Heart left ventricle (tissue), 16 donors: Measurements from ENCODE around the gene ZNF782. TPM values are rescaled to one million over a fixed set of nuclear protein-coding genes. Genes with fewer than 3 reads are reported as not detected.

ENCODE experiments used
- ATAC-seq, 4 donors: fragments of 200-7000 bp; cut with Tn5 transposase; one replicate each; pipeline ENCODE4 v1.9.1; 2020 to 2022; ENCODE audit warnings: moderate library complexity in 4 of 4, mild to moderate bottlenecking in 3 of 4, moderate number of reproducible peaks in 1 of 4
- DNase-seq, 5 donors: peaks; one replicate each; pipeline ENCODE4 v3.0.0-alpha.2; 2020
- H3K27ac ChIP-seq, 12 donors: fragments of 200-600 bp; sonication (generic) in 4 of 12; one replicate each; pipeline versions ENCODE4 v1.5.0 to v1.8.0; 2016 to 2022; ENCODE audit warnings: mild to moderate bottlenecking in 2 of 12
- H3K27me3 ChIP-seq, 9 donors: fragments of 200-600 bp; sonication (generic) in 2 of 9; one replicate each; pipeline versions ENCODE4 v1.5.1 to v1.8.0; 2016 to 2022; ENCODE audit warnings: mild to moderate bottlenecking in 3 of 9
- H3K36me3 ChIP-seq, 9 donors: fragments of 200-600 bp; sonication (generic) in 2 of 9; one replicate each; pipeline versions ENCODE4 v1.5.0 to v1.8.0; 2018 to 2022; ENCODE audit warnings: mild to moderate bottlenecking in 2 of 9
- H3K4me1 ChIP-seq, 12 donors: fragments of 200-600 bp; sonication (generic) in 4 of 12; one replicate each; pipeline versions ENCODE4 v1.5.0 to v1.8.0; 2016 to 2022; ENCODE audit warnings: mild to moderate bottlenecking in 3 of 12
- H3K4me3 ChIP-seq, 12 donors: fragments of 200-600 bp; sonication (generic) in 4 of 12; one replicate each; pipeline versions ENCODE4 v1.5.0 to v1.8.0; 2017 to 2022; ENCODE audit warnings: mild to moderate bottlenecking in 9 of 12, moderate library complexity in 4 of 12
- H3K9me3 ChIP-seq, 12 donors: fragments of 200-600 bp; sonication (generic) in 4 of 12; one replicate each; pipeline versions ENCODE4 v1.5.0 to v1.8.0; 2016 to 2022; ENCODE audit warnings: mild to moderate bottlenecking in 1 of 12
- CTCF ChIP-seq, 12 donors: fragments of 200-600 bp; sonication (generic) in 4 of 12; IDR thresholded peaks; one replicate each; pipeline versions ENCODE4 v1.5.0 to v1.8.0; 2018 to 2022; ENCODE audit warnings: antibody characterized with exemption in 12 of 12, mild to moderate bottlenecking in 5 of 12
- POLR2A ChIP-seq, 2 donors: fragments of 450-650 bp; IDR thresholded peaks; one replicate each; pipeline ENCODE4 v1.6.1; 2017; ENCODE audit warnings: antibody characterized with exemption in 2 of 2, mild to moderate bottlenecking in 2 of 2, moderate library complexity in 2 of 2
- WGBS, 4 donors: extraction: QIAGEN DNeasy Blood & Tissue Kit in 2 of 4; methylation state at CpG; one replicate each; pipeline versions ENCODE4 v1.1.5 to v1.1.7; 2013 to 2018; 5-methylcytosine and 5-hydroxymethylcytosine counted together
- intact Hi-C, 10 donors: fragments of 100-400 bp; cut with DNase I; formaldehyde crosslinking; loops; one replicate each; pipeline versions ENCODE4 v1.11.1 to v1.14.2; 2022
- polyA plus RNA-seq, 2 donors: library from polyadenylated mRNA; stranded (reverse); fragments of 200-250 nt; gene quantifications; one replicate each; pipeline ENCODE4 v1.2.3, GENCODE V29; 2013
- total RNA-seq, 9 donors: library from RNA; depleted of rRNA in 2 of 9; stranded (reverse); fragments of >200 nt in 2 of 9; fragmentation: NEBNext Ultra II Directional in 3 of 9; extraction: Animal tissue kit (Norgen Biotek cat#: 25700) in 3 of 9; gene quantifications; one replicate each; pipeline versions ENCODE4 v1.1.0 to v1.2.4, GENCODE V29; 2016 to 2023
- donor health status: ischemic (EF 13 %, LVEDD 7.1; RV severe dilation, severe dysfunction).
- donor health status: healthy with polysubstance abuse.
- donor health status: DM: no; HTN: yes; CAD: no.
- donor health status: DM: no; HTN: no; CAD: no.
- donor health status: ischemic (EF 25% LVEDD 6.9; RV normal size, moderate dysfunction).
- donor health status: ischemic (EF 25% LVEDD 5.7; RV mildly dilated, moderate dysfunction).
- donor health status: healthy.
- donor health status: DM: yes; HTN: yes; CAD: no.
- donor health status: ischemic (EF 35%, LVEDD 5.7; RV mildly dilated, moderate dysfunction).
- donor health status: nonischemic (EF 11% LVEDD 7.7; RV severe dilation, severe dysfunction).
- donor health status: DM: yes; HTN: yes; CAD: no.
- donor health status: PGD.
- donor health status: ischemic (EF 29% LVEDD 5.4; RV normal size, mild dysfunction).
- donor health status: nonischemic (EF 23%, LVEDD 6.1; RV moderate dilation, normal function).

The ZNF782 gene
- total and polyA plus RNA-seq, 11 donors: 0.84 to 4.4 (median 2.8) TPM

GRCh38 chr9:96854651-96855273 is 448 bp upstream of the ZNF782 start:
- Histone ChIP-seq H3K27ac (peak overlapping the region in 7 of 12 donors; percentile 45 to 90 (median 82)), H3K4me1 (peaks cover 0 to 30% (median 15%) of the 10 kb centered on the region in 12 donors), H3K9me3 (no peaks in the 10 kb centered on the region), H3K27me3 (no peaks in the 10 kb centered on the region), H3K36me3 (no peaks in the 10 kb centered on the region), H3K4me3 (peak overlapping the region; percentile 58 to 94 (median 78))
- ATAC-seq: no peak
- no peak for TF ChIP-seq POLR2A (IDR thresholded peaks at IDR 0.05)
- no peak for TF ChIP-seq CTCF (IDR thresholded peaks at IDR 0.05)
- 14 to 15% (median 14%) methylated on average over 16 of the region's 16 CpGs for WGBS, 4 donors
- intact Hi-C loops: loop anchor here in 8 of 10 donors (5.0 to 10.0 kb wide), 8 partner anchors 77 to 760 kb away; partner anchors contain the start of gene ZNF510 (in 1 of the 8)
- no peak for DNase-seq

GRCh38 chr9:96852676-96853075 is 1.6 kb downstream of the ZNF782 start:
- intact Hi-C loops: loop anchor here in 2 of 10 donors (5.0 to 10.0 kb wide), 3 partner anchors 75 to 762 kb away; partner anchors contain the start of gene ZNF510 (in 1 of the 2)
- 82 to 89% (median 84%) methylated on average over 4 of the region's 4 CpGs for WGBS, 4 donors
- no peak for DNase-seq
- Histone ChIP-seq H3K27ac (no peak overlapping the region), H3K9me3 (peaks cover 0 to 16% (median 0%) of the 10 kb centered on the region in 12 donors), H3K36me3 (no peaks in the 10 kb centered on the region), H3K27me3 (no peaks in the 10 kb centered on the region), H3K4me3 (peak overlapping the region in 2 of 12 donors; percentile 73 to 78), H3K4me1 (peaks cover 0 to 32% (median 15%) of the 10 kb centered on the region in 12 donors)
- TF ChIP-seq POLR2A (IDR thresholded peaks at IDR 0.05) (no peak), CTCF (IDR thresholded peaks at IDR 0.05) (no peak)
- ATAC-seq: no peak

DNA sequence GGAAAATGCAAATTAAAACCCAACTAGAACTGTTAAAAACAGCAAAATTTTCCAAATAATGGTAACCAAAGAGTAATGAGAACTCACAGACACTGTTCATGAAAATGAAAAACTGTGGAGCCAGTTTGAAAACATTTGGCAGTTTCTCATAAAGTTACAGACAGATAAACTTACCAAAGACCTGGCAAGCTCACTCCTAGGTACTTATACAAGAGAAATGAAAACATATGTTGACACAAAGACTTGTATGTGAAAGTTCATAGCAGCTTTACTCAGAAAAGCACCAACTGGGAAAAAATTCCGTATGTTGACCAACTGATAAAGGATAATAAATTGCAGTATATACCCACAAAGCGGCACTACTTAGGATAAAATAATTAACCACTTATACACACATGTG is 10.3 kb downstream of the ZNF782 start:
- WGBS, 4 donors: 63 to 97% (median 90%) methylated on average over 2 of the region's 2 CpGs
- Histone ChIP-seq H3K4me1 (peaks cover 0 to 7% (median 0%) of the 10 kb centered on the region in 12 donors), H3K9me3 (peaks cover 0 to 25% (median 0%) of the 10 kb centered on the region in 12 donors), H3K27ac (no peak overlapping the region), H3K4me3 (no peak overlapping the region), H3K27me3 (no peaks in the 10 kb centered on the region), H3K36me3 (peaks cover 0 to 29% (median 16%) of the 10 kb centered on the region in 9 donors)
- ATAC-seq (no peak), DNase-seq (no peak)
- intact Hi-C loops: no loop called here
- TF ChIP-seq POLR2A (IDR thresholded peaks at IDR 0.05) (no peak), CTCF (IDR thresholded peaks at IDR 0.05) (no peak)

- peaks cover 12 to 80% (median 33%) of the 10 kb centered on the region in 9 donors for H3K36me3 ChIP-seq
- H3K4me3 ChIP-seq: no peak overlapping the region
- intact Hi-C loops: loop anchor here in 2 of 10 donors (10.0 kb wide), 2 partner anchors 54 to 64 kb away; no protein-coding TSS in a partner anchor
- no peak overlapping the region for H3K27ac ChIP-seq
- no peaks in the 10 kb centered on the region for H3K4me1 ChIP-seq
- peaks cover 8 to 100% (median 98%) of the 10 kb centered on the region in 12 donors for H3K9me3 ChIP-seq
- no peak for ATAC-seq
- 94 to 99% (median 98%) methylated on average over 6 of the region's 6 CpGs for WGBS, 4 donors
- DNase-seq: no peak
- TF ChIP-seq POLR2A (IDR thresholded peaks at IDR 0.05): no peak
- no peak for TF ChIP-seq CTCF (IDR thresholded peaks at IDR 0.05)
- no peaks in the 10 kb centered on the region for H3K27me3 ChIP-seq
Observed at GRCh38 chr9:96818533-96818932, 35.8 kb downstream of the ZNF782 start.
